ENCODE results near the gene LPP.

LPP gene

GRCh38 chr3:188178293-188178936 lies 24.5 kb downstream of the LPP start:
- TF ChIP-seq, protein P1, sequence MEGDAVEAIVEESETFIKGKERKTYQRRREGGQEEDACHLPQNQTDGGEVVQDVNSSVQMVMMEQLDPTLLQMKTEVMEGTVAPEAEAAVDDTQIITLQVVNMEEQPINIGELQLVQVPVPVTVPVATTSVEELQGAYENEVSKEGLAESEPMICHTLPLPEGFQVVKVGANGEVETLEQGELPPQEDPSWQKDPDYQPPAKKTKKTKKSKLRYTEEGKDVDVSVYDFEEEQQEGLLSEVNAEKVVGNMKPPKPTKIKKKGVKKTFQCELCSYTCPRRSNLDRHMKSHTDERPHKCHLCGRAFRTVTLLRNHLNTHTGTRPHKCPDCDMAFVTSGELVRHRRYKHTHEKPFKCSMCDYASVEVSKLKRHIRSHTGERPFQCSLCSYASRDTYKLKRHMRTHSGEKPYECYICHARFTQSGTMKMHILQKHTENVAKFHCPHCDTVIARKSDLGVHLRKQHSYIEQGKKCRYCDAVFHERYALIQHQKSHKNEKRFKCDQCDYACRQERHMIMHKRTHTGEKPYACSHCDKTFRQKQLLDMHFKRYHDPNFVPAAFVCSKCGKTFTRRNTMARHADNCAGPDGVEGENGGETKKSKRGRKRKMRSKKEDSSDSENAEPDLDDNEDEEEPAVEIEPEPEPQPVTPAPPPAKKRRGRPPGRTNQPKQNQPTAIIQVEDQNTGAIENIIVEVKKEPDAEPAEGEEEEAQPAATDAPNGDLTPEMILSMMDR (IDR thresholded peaks at IDR 0.05; ENCODE audit: control insufficient read depth, insufficient read depth, low read depth, low read length, missing control alignments), result no peak
- no peak overlapping the region for H3K4me3 ChIP-seq (ENCODE audit: control insufficient read depth, low read depth, low read length)
- DNase-seq (ENCODE audit: low read depth), result no peak

GRCh38 chr3:188179006-188179966 lies 25.3 kb downstream of the LPP start:
- no peak overlapping the region for H3K4me3 ChIP-seq (ENCODE audit: control insufficient read depth, low read depth, low read length)
- DNase-seq (ENCODE audit: low read depth), result peak; percentile 63
- TF ChIP-seq, protein P1 (IDR thresholded peaks at IDR 0.05; ENCODE audit: control insufficient read depth, insufficient read depth, low read depth, low read length, missing control alignments), result no peak

- H3K4me3 ChIP-seq (ENCODE audit: control insufficient read depth, low read depth, low read length), result no peak overlapping the region
- DNase-seq (ENCODE audit: low read depth), result no peak
- TF ChIP-seq, protein P1 (IDR thresholded peaks at IDR 0.05; ENCODE audit: control insufficient read depth, insufficient read depth, low read depth, low read length, missing control alignments), result no peak
Measured at GRCh38 chr3:188180114-188180513, 26.2 kb downstream of the LPP start.

DNA sequence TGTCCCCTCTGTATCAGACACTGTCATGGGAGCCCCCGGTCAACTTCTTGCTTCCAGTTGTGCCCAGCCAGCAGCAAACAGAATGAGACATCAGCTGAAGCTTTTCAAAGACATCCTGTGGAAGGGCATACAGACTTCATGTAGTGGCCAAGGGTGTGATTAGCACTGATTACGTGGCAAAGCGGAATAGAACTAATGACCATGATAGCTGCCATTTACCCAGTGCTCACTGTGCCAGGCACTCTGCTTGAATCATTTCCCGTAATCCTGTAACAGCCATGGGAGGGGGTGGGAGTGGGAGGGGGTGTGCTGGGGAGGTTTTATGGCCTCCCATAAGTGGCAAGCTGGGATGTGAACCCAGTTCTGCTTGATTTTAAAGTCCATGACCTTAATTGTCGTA lies 29.5 kb downstream of the LPP start:
- DNase-seq (ENCODE audit: low read depth), result no peak
- H3K4me3 ChIP-seq (ENCODE audit: control insufficient read depth, low read depth, low read length), result no peak overlapping the region
- TF ChIP-seq, protein P1 (IDR thresholded peaks at IDR 0.05; ENCODE audit: control insufficient read depth, insufficient read depth, low read depth, low read length, missing control alignments), result no peak

DNA sequence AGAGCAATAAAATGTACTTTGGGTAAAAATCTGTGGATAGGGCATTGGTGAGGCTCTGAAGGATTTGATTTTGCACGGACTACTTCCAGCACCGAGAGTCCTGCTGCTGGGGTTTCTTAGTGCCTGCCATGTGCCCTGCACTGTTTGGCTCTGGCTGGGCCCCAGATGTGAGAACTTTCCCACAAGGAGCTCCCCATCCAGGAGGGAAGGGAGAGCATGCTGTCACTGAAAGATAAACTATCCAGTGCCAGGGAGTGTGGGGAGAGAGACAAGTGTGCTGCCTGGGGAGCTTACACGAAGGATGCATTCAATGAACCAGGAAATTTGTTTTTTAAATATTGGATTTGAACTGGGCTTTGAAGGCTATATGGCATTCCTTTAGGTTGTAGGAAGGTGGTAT lies 30.2 kb downstream of the LPP start:
- TF ChIP-seq, protein P1 (IDR thresholded peaks at IDR 0.05; ENCODE audit: control insufficient read depth, insufficient read depth, low read depth, low read length, missing control alignments), result no peak
- no peak for DNase-seq (ENCODE audit: low read depth)
- H3K4me3 ChIP-seq (ENCODE audit: control insufficient read depth, low read depth, low read length), result no peak overlapping the region

- TF ChIP-seq, protein P1 (IDR thresholded peaks at IDR 0.05; ENCODE audit: control insufficient read depth, insufficient read depth, low read depth, low read length, missing control alignments), result no peak
- no peak overlapping the region for H3K4me3 ChIP-seq (ENCODE audit: control insufficient read depth, low read depth, low read length)
- no peak for DNase-seq (ENCODE audit: low read depth)
Measured at GRCh38 chr3:188184649-188185048, 30.7 kb downstream of the LPP start.

Data from AG09309 (cell line).